NCI-H187 treated with DMSO at 0.1 percent for 48 hours (cell line): Measurements from ENCODE around the gene CDC42EP4.

ENCODE experiments used
- DNase-seq: peaks from one replicate; lab custom pipeline; 2025; lab: John Stamatoyannopoulos, UW

CDC42EP4 gene

DNA sequence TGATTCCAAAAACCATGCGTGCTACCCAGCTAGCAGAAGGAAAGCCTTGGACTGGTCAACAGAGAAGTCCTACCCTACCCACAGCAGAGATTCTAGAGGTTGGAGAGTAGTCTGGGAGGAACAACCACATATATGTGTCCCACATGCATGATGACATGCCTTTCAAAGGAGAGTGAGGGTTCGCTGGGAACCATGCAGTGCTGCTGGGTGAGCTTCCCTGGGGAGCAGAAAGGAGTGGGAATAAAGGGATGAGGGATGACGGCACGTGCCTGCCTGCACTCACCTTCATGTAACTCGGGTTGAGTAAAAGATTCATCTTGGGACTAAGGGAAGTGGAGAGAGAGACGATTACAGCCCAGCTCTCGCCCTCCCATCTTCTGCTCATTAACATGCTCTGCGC lies 59.9 kb downstream of the CDC42EP4 start:
- DNase-seq = no peak

DNA sequence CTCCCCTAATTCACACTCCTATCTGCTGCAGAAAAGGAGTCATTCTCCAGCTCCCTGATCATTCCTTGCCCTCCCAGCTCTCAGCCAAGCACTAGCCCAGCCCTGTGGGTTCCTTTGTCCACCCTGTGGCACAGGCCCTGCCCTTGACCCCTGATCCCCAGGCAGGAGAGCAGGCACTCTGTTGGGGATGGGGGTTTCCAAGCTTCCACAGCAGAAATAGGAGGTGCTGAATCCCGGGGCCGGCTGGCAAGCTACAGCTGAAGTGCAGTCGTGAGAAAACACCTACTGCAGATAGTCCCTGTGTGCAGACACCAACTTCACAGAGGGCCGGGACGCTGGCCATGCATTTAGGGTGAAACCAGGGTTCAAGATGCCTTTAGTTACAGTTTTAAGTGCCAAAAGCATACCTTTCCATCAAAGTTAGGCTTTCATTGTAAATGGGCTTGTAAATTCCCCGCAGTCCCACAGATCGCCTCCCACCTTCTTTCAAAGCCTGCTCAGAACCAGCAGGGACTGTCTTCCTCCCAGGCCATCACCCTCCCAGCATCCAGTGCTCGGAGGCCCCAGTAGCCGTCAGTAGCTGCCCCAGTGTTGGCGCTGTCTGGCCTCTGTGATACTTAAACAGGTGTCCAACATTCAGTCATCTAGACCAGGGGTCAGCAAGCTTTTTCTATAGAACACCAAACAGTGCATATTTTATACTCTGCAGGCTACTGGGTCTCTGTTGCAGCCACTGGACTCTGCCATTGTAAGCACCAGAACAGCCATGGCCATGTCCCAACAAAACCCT lies 60.8 kb downstream of the CDC42EP4 start:
- no peak for DNase-seq

DNA sequence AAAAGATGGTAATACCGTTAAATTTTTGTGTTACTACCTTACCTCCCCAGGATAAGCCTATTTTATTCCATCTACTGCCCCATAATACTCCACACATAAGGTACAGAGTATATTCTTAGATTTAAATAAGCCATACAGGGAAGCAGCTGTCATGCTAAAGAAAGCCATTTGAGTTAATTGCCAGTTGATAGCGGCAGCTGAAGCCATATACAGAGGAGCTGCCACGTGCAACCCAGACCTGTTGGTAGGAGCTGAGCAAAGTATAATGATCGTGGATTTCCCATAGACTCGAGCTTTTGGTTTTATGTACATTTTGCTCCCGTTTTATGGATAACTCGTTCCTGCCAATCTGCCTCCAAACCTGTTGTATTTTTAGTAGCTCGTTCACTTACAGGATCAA lies 62.1 kb downstream of the CDC42EP4 start:
- no peak for DNase-seq

DNA sequence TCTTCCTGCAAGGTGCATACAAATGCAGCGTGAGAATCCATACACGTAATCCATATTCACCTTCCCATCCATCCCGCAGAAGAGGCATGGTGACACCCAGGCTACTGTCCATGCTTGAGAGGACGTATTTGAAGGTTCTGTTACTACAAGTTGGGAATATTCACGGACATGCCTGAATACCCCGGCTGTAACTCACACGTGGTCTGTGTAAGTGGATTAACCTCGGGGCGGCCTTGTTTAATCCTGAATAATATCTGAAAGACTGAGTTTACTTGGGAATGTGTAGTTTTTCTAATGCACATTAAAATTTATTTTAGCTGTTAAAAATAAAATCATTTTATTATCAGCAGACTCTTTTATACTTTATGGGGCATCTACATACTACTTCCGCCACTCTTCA lies 63.3 kb downstream of the CDC42EP4 start:
- no peak for DNase-seq

DNA sequence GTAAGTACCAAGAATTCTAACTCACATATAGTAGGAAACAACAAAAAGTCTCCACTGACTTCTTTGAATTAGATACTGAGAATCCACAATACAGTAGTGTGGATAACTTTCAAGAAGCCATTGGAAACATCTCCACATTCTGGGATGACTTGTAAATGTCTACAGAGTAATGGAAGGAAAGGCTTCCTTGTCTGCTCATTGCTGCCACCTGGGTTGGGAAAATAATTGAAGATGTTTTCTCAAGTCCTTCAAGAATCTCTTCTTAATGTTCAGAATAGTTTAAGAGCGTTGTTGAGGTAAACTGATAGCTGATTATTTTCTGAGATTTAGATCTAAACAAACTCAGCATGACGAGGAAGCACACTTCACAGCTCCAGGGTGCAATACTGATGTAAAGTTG lies 64.1 kb downstream of the CDC42EP4 start:
- DNase-seq = no peak

DNA sequence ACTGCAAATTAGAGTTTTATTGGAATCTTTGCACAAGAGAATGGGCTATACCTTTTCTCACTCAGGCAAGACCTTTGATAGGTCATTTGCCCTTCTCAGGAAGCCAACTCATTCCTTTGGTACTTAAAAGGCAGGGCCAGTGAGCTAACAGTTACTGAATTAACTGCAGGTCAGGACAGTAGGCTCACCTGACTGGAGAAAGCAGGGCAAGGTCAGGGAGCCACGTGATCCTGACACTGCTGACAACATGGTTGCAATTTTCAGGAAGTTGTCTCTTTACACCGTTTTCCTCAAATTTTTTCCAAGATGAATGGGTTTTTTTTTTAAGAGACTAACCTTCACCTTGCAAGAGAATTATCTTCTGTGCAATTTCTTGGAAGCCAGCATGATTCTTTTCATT lies 71.2 kb downstream of the CDC42EP4 start:
- DNase-seq = no peak

DNA sequence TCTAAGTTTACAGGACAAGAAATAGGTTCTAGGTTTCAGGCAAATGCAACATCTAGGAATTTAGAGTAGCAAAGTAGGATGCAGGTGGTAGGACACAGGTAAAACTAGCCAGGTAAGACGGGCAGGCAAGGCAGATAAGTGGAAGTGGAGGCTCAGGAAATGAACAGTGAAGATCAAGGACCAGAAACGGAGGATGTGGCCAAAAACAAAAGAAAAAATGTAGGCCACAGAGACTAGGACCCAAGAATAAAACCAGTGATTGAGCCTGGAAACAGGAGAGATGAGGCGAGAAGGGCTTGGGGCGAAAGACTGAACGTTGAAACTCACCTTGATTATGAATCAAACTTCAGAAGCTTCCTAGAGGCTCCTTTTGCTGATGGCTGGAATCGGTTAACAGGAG lies 74.1 kb downstream of the CDC42EP4 start:
- DNase-seq = no peak

DNA sequence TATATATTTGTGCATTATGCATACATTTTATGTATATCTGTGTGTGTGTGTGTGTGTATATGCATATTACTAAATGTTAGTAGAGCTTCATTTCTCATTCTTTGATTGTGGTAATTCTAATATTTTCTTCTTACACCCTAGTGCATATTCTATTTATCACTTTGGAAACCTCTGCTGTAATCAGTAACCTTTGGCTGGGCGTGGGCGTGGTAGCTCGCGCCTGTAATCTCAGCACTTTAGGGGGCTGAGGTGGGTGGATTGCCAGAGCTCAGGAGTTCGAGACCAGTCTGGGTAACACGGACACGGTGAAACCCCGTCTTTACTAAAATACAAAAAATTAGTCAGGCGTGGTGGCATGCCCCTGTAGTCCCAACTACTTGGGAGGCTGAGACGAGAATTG lies 77.1 kb downstream of the CDC42EP4 start:
- no peak for DNase-seq
